Esophagus muscularis mucosa (tissue), 4 donors: ENCODE results near the gene NOSIP. TPM values are rescaled to one million over a fixed set of nuclear protein-coding genes. Genes with fewer than 3 reads are reported as not detected.

ENCODE experiments used
- DNase-seq: peaks from one replicate; pipeline ENCODE4 v3.0.0-alpha.2; 2017; ENCODE audit errors: extremely low spot score
- H3K27ac ChIP-seq, 4 donors: fragments of 200-600 bp; sonication (generic); replicated peaks in 1 of 4; 1 replicate in 3 of 4; 2 replicates in 1 of 4; pipeline ENCODE4 v1.5.1; 2016 to 2019; ENCODE audit warnings: mild to moderate bottlenecking in 1 of 4
- H3K27me3 ChIP-seq, 4 donors: fragments of 200-600 bp; sonication (generic); one replicate each; pipeline versions ENCODE4 v1.5.1 to v1.6.0; 2016 to 2019
- H3K36me3 ChIP-seq, 4 donors: fragments of 200-600 bp; sonication (generic); one replicate each; pipeline ENCODE4 v1.5.1; 2016 to 2019
- H3K4me1 ChIP-seq, 4 donors: fragments of 200-600 bp; sonication (generic); one replicate each; pipeline ENCODE4 v1.5.1; 2016 to 2019
- H3K4me3 ChIP-seq, 4 donors: fragments of 200-600 bp; sonication (generic); 1 replicate in 2 of 4; 2 replicates in 2 of 4; pipeline ENCODE4 v1.5.1; 2016 to 2019; ENCODE audit warnings: mild to moderate bottlenecking in 4 of 4, moderate library complexity in 1 of 4
- H3K9me3 ChIP-seq, 4 donors: fragments of 200-600 bp; sonication (generic); 1 replicate in 3 of 4; 2 replicates in 1 of 4; pipeline ENCODE4 v1.5.1; 2016 to 2019
- EP300 ChIP-seq: sonication (generic); formaldehyde crosslinking; IDR thresholded peaks from one replicate; pipeline ENCODE4 v1.6.1; 2017; ENCODE audit warnings: antibody characterized with exemption
- POLR2A ChIP-seq: fragments of 450-650 bp; IDR thresholded peaks from one replicate; pipeline ENCODE4 v1.6.1; 2017; ENCODE audit warnings: antibody characterized with exemption, moderate library complexity, mild to moderate bottlenecking, low read depth
- POLR2AphosphoS5 ChIP-seq, 2 donors: sonication (generic); formaldehyde crosslinking; IDR thresholded peaks; one replicate each; pipeline ENCODE4 v1.6.1; 2017; ENCODE audit warnings: antibody characterized with exemption in 2 of 2
- WGBS: methylation state at CpG from one replicate; pipeline ENCODE4 v1.1.5; 2018; 5-methylcytosine and 5-hydroxymethylcytosine counted together
- intact Hi-C: fragments of 100-400 bp; cut with DNase I; formaldehyde crosslinking; loops from one replicate; pipeline ENCODE4 v1.15.1; 2023
- total RNA-seq, 4 donors: library from RNA; depleted of rRNA; stranded (reverse); fragments of >200 nt; gene quantifications; one replicate each; pipeline versions ENCODE4 v1.1.0 to v1.2.1, GENCODE V29; 2016
- TF ChIP-seq, protein P1 (sequence below), 3 experiments: fragments of 200-600 bp in 2 of 3; fragments of 450-650 bp in 1 of 3; sonication (generic) in 2 of 3; IDR thresholded peaks; one replicate each; pipeline ENCODE4 v1.5.1; 2017 to 2019; ENCODE audit warnings: antibody characterized with exemption in 3 of 3, mild to moderate bottlenecking in 2 of 3, moderate library complexity in 1 of 3

The NOSIP gene
- total RNA-seq, 4 donors from 2014 or later: 51.0 to 71.6 (median 59.2) TPM

DNA sequence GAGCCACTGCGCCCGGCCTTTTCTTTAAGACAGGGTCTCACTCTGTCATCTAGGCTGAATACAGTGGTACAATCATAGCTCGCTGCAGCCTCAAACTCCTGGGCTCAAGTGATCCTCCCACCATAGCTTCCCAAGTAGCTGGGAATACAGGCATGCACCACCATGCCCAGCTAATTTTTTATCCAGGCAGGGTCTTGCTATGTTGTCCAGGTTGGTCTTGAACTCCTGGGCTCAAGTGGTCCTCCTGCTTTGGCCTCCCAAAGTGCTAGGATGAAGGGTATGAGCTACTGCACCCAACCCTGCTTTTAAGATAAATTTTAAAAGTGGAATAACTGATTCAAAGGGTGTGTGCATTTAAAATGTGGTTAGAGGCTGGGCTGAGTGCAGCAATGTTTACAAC lies 14.1 kb downstream of the NOSIP start:
- H3K36me3 ChIP-seq: peaks cover 0 to 3% (median 0%) of the 10 kb centered on the region in 4 donors
- TF ChIP-seq POLR2AphosphoS5 (IDR thresholded peaks at IDR 0.05): no peak
- no peak for TF ChIP-seq EP300
- no peak for TF ChIP-seq POLR2A
- TF ChIP-seq, protein P1, sequence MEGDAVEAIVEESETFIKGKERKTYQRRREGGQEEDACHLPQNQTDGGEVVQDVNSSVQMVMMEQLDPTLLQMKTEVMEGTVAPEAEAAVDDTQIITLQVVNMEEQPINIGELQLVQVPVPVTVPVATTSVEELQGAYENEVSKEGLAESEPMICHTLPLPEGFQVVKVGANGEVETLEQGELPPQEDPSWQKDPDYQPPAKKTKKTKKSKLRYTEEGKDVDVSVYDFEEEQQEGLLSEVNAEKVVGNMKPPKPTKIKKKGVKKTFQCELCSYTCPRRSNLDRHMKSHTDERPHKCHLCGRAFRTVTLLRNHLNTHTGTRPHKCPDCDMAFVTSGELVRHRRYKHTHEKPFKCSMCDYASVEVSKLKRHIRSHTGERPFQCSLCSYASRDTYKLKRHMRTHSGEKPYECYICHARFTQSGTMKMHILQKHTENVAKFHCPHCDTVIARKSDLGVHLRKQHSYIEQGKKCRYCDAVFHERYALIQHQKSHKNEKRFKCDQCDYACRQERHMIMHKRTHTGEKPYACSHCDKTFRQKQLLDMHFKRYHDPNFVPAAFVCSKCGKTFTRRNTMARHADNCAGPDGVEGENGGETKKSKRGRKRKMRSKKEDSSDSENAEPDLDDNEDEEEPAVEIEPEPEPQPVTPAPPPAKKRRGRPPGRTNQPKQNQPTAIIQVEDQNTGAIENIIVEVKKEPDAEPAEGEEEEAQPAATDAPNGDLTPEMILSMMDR (IDR thresholded peaks at IDR 0.05): no peak
- WGBS: 93% methylated on average over 3 of the region's 3 CpGs
- no peak for DNase-seq
- no peak overlapping the region for H3K27ac ChIP-seq
- no peaks in the 10 kb centered on the region for H3K9me3 ChIP-seq
- peaks cover 34 to 42% (median 39%) of the 10 kb centered on the region in 4 donors for H3K4me1 ChIP-seq
- intact Hi-C loops: loop anchor here (10.0 kb wide), 1 partner anchor 172 kb away; no protein-coding TSS in a partner anchor
- H3K27me3 ChIP-seq: no peaks in the 10 kb centered on the region
- no peak overlapping the region for H3K4me3 ChIP-seq

DNA sequence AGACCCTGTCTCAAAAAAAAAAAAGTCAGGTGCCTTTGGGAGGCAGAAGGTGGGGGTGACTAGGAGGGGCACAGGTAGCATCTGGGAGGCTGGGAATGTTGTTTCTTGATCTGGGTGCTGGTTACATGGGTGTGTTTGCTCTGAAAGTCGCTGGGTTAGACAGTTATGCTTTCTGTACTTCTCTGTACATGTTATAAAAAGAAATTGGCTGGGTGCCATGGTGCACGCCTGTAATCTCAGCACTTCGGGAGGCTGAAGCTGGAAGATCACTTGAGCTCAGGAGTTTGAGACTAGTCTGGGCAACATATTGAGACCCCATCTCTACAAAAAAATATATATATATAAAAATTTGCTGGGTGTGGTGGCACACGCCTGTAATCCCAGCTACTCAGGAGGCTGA lies 15.1 kb downstream of the NOSIP start:
- H3K27me3 ChIP-seq: no peaks in the 10 kb centered on the region
- H3K27ac ChIP-seq: peak overlapping the region in 1 of 4 donors; percentile 21
- 32% methylated on average over 4 of the region's 4 CpGs for WGBS
- peaks cover 23 to 39% (median 33%) of the 10 kb centered on the region in 4 donors for H3K4me1 ChIP-seq
- no peak for DNase-seq
- intact Hi-C loops: loop anchor here (10.0 kb wide), 1 partner anchor 170 kb away; no protein-coding TSS in a partner anchor
- no peaks in the 10 kb centered on the region for H3K9me3 ChIP-seq
- no peak overlapping the region for H3K4me3 ChIP-seq
- no peak for TF ChIP-seq POLR2AphosphoS5 (IDR thresholded peaks at IDR 0.05)
- TF ChIP-seq EP300: no peak
- peaks cover 0 to 9% (median 2%) of the 10 kb centered on the region in 4 donors for H3K36me3 ChIP-seq

DNA sequence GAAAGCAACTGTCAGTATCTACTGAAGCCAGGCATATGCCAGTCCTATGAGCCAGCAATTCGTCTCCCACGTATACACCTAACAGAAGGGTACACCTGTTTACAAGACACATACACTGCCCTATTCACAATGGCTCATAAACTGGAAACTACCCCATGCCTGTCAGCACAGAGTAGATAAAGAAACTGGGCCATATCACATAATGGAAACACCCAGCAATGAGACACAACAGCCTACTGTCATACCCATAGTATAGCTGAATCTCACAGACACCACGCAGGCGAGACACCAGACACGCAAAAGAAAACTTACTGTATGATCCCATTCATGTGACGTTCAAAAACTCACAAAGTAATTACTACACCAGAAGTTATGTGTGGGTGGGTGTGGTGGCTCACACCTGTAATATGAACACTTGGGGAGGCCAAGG lies 15.7 kb downstream of the NOSIP start:
- Histone ChIP-seq H3K27me3 (no peaks in the 10 kb centered on the region), H3K27ac (no peak overlapping the region), H3K36me3 (peaks cover 2 to 15% (median 8%) of the 10 kb centered on the region in 4 donors), H3K9me3 (no peaks in the 10 kb centered on the region), H3K4me1 (peaks cover 17 to 40% (median 34%) of the 10 kb centered on the region in 4 donors), H3K4me3 (no peak overlapping the region)
- no peak for DNase-seq
- TF ChIP-seq EP300 (no peak), POLR2A (no peak), POLR2AphosphoS5 (IDR thresholded peaks at IDR 0.05) (no peak)
- TF ChIP-seq, protein P1 (IDR thresholded peaks at IDR 0.05): no peak
- intact Hi-C loops: loop anchor here (10.0 kb wide), 1 partner anchor 170 kb away; no protein-coding TSS in a partner anchor
- 78% methylated on average over 6 of the region's 6 CpGs for WGBS

DNA sequence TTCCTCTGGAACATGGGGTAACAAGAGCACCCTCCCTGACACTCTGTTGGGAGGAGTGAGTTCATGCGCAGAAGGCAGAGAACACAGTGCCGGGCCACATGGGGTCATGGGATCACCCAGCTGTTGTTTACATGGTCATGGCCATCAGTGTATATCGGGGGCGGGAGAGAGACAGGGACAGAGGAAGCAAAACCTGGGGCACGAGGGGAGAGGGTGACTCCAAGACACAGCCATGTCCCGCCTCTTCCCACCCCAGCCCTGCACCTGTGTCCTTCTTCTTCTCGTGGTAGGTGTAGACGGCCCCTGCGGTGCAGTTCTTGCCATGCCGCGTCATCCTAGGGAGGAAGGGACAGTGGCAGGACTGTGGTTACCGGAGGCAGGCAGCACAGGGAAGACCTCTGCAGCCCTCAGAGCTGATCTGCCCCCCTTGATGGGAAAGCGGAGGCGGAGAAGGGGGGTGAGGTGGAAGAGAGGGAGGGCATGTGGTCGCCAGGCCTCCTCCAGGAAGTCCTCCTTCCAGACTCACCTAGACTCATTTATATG lies 19.9 kb downstream of the NOSIP start:
- no peak for TF ChIP-seq POLR2A
- TF ChIP-seq, protein P1 (IDR thresholded peaks at IDR 0.05): no peak
- no peak for TF ChIP-seq EP300
- no peak for TF ChIP-seq POLR2AphosphoS5 (IDR thresholded peaks at IDR 0.05)
- Histone ChIP-seq H3K4me1 (peaks cover 12 to 39% (median 31%) of the 10 kb centered on the region in 4 donors), H3K9me3 (no peaks in the 10 kb centered on the region), H3K27me3 (no peaks in the 10 kb centered on the region), H3K4me3 (no peak overlapping the region), H3K27ac (peak overlapping the region in 1 of 4 donors; percentile 33), H3K36me3 (peaks cover 27 to 56% (median 48%) of the 10 kb centered on the region in 4 donors)
- intact Hi-C loops: loop anchor here (10.0 kb wide), 1 partner anchor 166 kb away; no protein-coding TSS in a partner anchor
- DNase-seq: no peak
- WGBS: 69% methylated on average over 15 of the region's 15 CpGs

DNA sequence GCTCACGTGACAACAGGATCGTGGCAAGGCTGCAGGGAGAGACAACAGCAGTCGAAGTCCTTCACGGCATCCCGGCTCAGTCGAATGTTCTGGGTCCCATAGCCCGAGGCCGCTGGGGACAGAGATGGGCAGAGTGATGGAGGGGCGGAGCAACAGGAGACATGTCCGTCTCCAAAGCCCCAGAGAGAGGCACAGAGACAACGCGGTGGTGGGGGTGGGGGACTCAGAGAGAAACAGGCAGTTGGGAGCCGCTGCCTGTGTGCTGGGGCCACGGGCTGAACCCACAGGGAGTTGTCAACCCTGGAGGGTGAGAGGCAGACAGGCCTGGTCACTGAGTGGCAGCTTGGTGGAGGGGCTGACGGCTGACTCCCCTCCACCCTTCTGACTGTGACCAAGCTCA lies 20.4 kb downstream of the NOSIP start:
- Histone ChIP-seq H3K4me1 (peaks cover 8 to 38% (median 29%) of the 10 kb centered on the region in 4 donors), H3K27me3 (no peaks in the 10 kb centered on the region), H3K4me3 (no peak overlapping the region), H3K9me3 (no peaks in the 10 kb centered on the region), H3K27ac (peak overlapping the region in 1 of 4 donors; percentile 33), H3K36me3 (peaks cover 27 to 61% (median 52%) of the 10 kb centered on the region in 4 donors)
- intact Hi-C loops: loop anchor here (10.0 kb wide), 1 partner anchor 165 kb away; no protein-coding TSS in a partner anchor
- TF ChIP-seq EP300 (no peak), POLR2AphosphoS5 (IDR thresholded peaks at IDR 0.05) (no peak), POLR2A (no peak)
- TF ChIP-seq, protein P1 (IDR thresholded peaks at IDR 0.05): no peak
- WGBS: 80% methylated on average over 13 of the region's 15 CpGs
- DNase-seq: no peak
